GM18867 (cell line): ENCODE results near the gene TRABD2B.

ENCODE experiments used
- ATAC-seq: cut with Tn5 transposase; IDR thresholded peaks from one replicate; pipeline ENCODE4 v1.9.1; 2021; ENCODE audit warnings: mild to moderate bottlenecking, moderate library complexity; ENCODE audit not compliant: unreplicated experiment

The TRABD2B gene

GRCh38 chr1:47711848-47712492, 285.2 kb downstream of the TRABD2B start:
- no peak for ATAC-seq

GRCh38 chr1:47711184-47711847, 285.9 kb downstream of the TRABD2B start:
- no peak for ATAC-seq
